Measurements from ENCODE around the gene SLC22A1.
"Not testable (repeated sequence)": the region's sequence is repeated elsewhere in the genome, so short reads cannot be mapped to it uniquely, and the experiment has no call there.

Gene SLC22A1

GRCh38 chr6:160133441-160134336 is 12.1 kb downstream of the SLC22A1 start:
- Histone ChIP-seq H3K4me1 (no peaks in the 10 kb centered on the region), H3K27me3 (peaks cover 6% of the 10 kb centered on the region; the same call in 1 of the 2 replicates), H3K4me3 (ENCODE audit: low read depth, low read length) (no peak overlapping the region), H3K36me3 (no peaks in the 10 kb centered on the region), H3K9me3 (no peaks in the 10 kb centered on the region)
- no peak for TF ChIP-seq CTCF (IDR thresholded peaks at IDR 0.05; ENCODE audit: low read depth, low read length)
- DNase-seq, result no peak

- not testable (repeated sequence) for H3K4me3 ChIP-seq (ENCODE audit: low read depth, low read length); DNase-seq; H3K9me3 ChIP-seq; H3K36me3 ChIP-seq; H3K4me1 ChIP-seq; H3K27me3 ChIP-seq
Observed at GRCh38 chr6:160134337-160134751, 12.7 kb downstream of the SLC22A1 start.

DNA sequence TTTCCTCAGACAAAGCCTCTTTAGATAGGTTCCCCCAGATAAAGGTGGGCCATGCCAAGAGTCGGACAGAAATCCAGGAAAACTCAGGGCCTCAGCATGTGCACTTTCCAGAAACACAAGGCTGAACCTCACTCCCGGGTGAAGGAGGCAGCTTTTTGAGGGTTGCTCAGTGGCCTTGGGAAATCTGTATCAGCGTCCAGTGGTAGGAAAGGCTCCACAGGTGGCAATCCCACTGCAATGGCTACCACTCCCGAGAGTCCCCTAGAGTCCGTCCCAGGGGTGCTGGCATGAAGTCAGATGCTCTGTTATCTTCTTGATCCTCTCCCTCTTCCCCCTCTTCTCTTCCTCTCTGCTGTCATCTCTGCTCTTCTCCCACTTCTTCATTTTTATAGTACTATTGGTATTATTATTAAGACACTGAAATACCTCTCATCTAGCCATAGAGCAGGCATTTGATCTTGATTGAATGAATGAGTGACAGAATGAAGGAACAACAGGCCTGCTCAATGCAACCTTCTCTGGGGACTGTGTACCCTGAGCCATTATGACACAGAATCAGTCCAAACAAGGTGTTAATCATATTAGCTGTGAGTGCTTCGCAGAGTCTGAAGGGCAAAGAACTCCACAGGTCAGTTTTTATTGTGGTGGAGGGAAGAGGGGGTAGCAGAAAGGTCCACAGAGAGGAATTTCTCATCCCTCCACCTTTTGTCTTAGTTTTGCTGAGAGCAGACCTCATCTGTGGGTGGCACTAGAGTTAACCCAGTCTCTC is 13.3 kb downstream of the SLC22A1 start:
- H3K36me3 ChIP-seq, result no peaks in the 10 kb centered on the region
- DNase-seq, result no peak
- no peaks in the 10 kb centered on the region for H3K4me1 ChIP-seq
- H3K9me3 ChIP-seq, result no peaks in the 10 kb centered on the region
- H3K4me3 ChIP-seq (ENCODE audit: low read depth, low read length), result no peak overlapping the region
- no peaks in the 10 kb centered on the region; the same call in 1 of the 2 replicates for H3K27me3 ChIP-seq
- TF ChIP-seq CTCF (IDR thresholded peaks at IDR 0.05; ENCODE audit: low read depth, low read length), result no peak

DNA sequence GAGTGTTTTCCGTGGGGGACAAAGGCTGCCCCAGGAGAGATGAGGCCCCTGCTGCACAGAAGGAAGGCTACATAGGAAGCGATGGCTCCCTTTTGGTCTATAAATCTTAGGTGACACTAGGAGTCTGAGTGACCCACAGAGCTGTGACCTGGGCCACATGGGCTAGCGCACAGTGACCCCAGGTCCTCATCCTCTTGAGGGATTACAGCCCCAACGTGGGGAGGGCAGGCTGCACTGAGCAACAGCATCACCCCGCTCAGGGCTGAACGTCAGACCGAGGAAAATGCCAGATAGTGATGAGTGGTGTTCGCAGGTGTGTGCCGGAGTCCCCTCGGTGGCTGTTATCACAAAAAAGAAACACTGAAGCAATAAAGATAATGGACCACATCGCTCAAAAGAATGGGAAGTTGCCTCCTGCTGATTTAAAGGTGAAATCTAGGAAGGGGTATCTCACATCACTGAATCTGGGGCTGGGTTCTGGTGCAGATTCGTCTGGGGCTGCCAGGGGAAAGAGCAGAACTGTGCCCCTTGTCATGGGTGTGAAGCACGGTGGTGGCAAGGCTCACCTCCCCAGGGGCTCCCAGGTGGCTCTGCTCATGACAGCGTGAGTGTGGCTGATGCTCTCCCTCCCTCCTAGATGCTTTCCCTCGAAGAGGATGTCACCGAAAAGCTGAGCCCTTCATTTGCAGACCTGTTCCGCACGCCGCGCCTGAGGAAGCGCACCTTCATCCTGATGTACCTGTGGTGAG is 14.5 kb downstream of the SLC22A1 start:
- H3K27me3 ChIP-seq, result no peaks in the 10 kb centered on the region
- TF ChIP-seq CTCF (IDR thresholded peaks at IDR 0.05; ENCODE audit: low read depth, low read length), result no peak
- H3K4me3 ChIP-seq (ENCODE audit: low read depth, low read length), result no peak overlapping the region
- no peaks in the 10 kb centered on the region for H3K9me3 ChIP-seq
- H3K36me3 ChIP-seq, result no peaks in the 10 kb centered on the region
- H3K4me1 ChIP-seq, result no peaks in the 10 kb centered on the region
- no peak for DNase-seq

DNA sequence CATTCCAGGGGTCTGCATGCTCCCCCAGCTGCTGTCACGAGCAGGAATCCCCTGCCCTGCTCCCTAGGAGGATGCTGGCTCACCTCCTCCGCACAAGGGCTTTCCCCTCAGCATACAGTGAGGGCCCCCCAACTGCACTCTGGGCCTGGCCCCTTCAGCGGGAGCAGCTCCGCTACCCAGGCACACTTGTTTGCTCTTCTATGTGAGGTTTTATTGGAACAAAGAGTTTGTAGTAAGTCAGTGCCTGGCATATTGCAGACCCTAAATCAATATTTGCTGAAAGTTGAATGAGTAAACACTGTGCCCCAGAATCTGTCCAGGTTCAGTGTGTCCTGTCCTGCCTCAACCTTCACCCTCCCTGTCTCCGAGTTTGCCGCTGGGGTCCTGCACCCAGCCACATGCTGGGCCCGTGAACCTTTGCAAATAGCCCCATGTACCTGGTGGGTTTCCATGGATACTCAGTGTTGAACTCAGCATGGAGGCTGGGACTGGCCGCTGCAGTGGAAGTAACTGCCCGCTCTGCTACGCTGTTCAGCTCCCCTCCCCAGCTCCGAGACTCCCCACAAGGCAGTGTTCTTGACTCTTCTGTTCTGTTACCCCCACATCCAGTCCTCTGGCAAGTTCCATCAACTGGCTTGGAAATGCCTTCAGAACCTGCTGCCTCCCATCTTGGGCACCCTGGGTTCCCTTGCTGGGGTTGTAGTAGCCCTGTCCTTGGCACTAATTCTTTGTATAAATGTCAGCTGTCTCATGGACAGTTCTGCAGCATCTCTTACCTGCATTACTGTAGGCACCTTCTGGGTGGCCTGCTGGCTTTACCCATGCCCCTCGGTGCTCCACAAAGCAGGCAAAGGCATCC is 15.7 kb downstream of the SLC22A1 start:
- DNase-seq, result no peak
- H3K4me1 ChIP-seq, result no peaks in the 10 kb centered on the region
- H3K36me3 ChIP-seq, result no peaks in the 10 kb centered on the region
- no peak overlapping the region for H3K4me3 ChIP-seq (ENCODE audit: low read depth, low read length)
- H3K9me3 ChIP-seq, result no peaks in the 10 kb centered on the region
- TF ChIP-seq CTCF (IDR thresholded peaks at IDR 0.05; ENCODE audit: low read depth, low read length), result no peak
- H3K27me3 ChIP-seq, result no peaks in the 10 kb centered on the region

All from BE2C (cell line).